NCI-H2227 treated with DMSO at 0.1 percent for 48 hours (cell line): ENCODE data around the gene SSBP3.

ENCODE experiments used
- DNase-seq: peaks from one replicate; lab custom pipeline; 2025; lab: John Stamatoyannopoulos, UW

The SSBP3 gene

GRCh38 chr1:54329312-54330003, 76.7 kb downstream of the SSBP3 start:
- DNase-seq: no peak

DNA sequence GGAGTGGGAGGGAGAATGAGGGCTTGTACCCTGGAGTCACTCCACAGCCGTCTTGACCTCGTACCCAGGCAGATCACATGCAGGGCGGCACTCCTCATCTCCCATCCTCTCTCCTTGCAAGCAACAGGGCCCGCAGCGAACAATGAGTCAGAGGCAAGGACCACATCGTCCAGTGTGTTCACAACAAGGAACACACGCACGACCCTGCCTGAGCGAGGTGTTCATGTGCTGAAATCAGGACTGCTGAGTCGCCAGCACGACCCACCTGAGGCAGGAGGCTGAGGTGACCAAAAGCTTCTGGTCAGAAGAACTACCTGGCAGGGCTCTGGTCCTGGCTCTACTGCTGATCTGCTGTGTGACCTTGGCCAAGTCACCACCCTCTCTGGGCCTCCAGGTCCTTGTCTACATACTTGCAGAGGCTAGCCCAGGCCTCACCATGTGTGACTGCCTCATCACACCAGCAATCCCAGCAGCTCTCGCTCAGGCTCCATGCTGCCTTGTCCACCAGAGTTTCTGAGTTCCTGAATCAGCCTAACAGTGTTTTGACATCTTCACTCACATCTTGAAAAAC, 78.0 kb downstream of the SSBP3 start:
- no peak for DNase-seq

GRCh38 chr1:54327386-54328065, 78.7 kb downstream of the SSBP3 start:
- peak; percentile 56 for DNase-seq

- no peak for DNase-seq
Measured at GRCh38 chr1:54326543-54327385, 79.4 kb downstream of the SSBP3 start.

DNA sequence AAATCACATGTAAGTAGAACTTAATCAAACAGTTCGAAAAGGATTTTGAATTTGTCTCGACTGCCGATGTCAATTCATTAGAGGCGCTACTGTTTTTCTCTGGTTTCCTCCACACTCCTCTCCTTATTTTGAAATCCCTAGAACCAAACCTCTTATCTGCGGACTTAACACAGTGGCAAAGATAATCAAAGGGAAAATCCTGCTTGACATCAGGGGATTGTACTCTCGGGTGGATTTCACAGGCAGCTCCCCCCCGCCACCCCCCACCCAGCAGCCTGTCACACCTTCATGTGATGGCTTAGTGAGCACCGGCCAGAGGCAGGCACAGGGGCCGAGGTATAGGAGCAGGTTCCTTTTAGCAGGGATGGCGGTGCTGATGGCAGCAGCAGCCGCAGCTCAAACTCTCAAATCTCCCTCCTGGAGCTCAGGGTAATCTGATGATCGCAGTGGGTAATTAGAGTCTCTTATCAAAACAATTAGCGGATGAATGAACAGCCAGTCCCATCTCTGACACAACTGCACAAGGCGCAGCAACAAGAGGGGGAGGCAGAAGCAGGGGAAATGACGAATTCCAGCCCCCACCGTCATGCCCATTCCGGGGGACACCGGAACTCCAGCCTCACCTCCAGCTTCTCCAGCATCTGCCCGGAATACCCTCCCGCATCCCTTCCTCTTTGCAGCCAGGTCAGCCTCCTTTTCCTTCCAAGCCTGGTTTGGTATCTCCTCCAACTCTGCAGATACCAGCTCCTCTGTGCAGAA, 80.3 kb downstream of the SSBP3 start:
- DNase-seq: no peak

DNA sequence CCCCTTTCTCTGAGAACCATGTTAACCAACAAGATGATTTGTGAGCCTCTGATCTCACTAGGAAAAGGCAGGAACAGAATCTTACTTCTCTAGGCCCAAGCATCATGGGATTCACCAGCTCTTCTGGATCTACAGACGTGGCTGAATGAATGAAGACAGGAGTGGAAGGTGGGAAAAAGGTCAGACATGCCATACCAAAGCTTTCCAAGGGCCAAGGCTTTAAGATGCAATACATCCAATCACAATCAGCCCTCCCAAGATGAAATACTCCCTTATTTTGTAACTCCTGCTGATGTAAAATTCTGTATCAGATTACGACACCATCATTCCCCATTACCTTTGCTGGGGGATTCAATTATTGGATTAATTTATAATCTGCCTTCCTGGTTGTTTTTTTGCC, 80.9 kb downstream of the SSBP3 start:
- no peak for DNase-seq

DNA sequence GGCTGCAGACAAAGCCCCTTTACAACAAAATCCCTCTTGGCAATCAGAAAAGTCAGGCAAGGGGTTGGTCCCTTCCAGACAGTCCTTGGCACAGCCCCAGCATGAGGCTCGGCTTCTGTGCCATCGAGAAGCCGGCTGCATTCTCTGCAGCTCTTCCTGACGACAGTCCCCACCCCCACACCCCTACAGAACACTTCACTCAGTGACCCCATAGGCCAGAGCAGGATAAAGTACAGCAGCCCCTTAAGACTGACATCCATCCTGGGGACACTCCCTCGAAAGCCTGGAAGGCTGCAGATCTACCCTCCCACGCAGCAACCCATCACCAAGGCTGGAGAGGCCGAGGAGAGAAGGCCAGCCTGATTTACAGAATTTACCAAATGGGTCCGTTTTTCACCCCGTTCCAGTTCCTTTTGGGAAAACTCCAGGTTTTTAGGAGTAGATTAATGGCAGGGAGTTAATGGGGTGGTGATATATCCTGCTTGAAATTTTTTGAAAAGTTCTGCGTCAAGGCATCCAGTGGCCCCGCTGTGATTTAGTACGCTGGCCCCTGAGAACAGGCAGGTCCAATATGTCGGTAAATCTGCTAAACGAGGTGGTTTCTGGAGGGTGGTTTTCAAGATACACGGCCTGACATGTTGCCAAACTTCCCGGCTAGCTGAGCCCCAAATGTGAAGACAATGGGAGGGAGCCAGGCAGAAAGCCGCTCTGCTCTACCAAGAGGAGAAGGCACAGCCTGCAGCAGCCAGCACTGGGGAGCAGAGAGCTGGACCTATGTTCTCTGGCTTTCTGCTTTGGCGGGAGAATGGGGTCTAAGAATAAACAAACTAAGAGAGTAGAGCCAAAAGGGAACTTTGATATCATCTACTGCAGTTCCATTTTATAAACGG, 81.7 kb downstream of the SSBP3 start:
- no peak for DNase-seq

DNA sequence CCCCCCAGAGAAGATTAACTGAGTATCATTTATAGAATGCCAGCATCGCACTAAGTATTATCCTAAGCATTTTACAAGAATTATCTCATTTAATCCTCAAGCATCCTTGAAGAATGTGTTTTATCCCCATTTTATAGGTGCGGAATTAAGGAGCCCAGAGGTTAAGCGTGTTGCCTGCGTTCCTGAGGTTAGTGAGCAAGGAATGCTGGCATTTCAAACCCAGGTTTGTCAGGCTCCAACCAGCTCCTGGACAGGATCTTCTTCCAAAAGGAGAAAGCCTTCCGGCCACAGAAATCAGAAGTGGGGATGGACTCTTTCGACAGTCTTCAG, 82.3 kb downstream of the SSBP3 start:
- no peak for DNase-seq

DNA sequence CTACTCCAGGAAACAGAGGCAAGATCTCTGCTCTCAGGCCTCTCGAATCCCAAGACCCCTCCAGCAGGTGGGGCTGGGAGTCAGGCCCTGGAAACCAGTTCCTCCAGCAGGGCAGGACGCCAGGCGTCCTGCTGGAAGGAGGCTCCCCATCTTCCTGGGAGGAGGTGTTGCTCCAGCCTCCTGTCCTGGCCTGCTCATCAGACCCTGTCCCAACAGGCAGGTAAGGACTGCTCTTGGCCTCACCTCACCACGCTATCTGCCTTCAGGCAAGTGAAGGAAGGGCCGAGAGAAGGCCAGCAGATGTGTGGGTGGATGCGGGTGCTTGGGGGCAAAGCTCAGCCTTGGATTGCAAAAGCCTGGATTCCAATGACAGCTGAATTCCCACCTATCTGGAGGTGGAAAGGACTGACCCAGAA, 82.9 kb downstream of the SSBP3 start:
- no peak for DNase-seq

GRCh38 chr1:54318246-54318814, 87.9 kb downstream of the SSBP3 start:
- DNase-seq: no peak

GRCh38 chr1:54317084-54317483, 89.1 kb downstream of the SSBP3 start:
- no peak for DNase-seq

GRCh38 chr1:54315099-54315498, 91.1 kb downstream of the SSBP3 start:
- no peak for DNase-seq

DNA sequence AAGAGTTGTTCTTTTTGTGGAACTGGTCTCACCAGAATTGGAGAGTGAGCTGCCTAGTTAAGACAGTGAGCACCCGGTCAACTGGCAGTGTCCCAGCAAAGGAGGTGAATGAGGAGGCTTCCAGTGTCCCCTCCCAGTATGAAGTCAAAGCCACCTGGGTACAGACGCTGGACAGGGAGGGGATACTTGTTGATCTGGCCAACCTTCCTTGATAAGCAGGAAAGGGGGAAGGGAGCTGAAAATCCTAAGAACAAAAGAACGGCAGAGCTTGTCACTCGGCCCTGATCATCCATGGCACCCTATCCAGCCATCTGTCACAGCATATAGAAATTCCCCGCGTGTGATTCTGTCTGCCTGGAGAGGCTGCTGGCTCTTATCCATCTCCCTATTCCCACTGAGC, 91.5 kb downstream of the SSBP3 start:
- DNase-seq: no peak

- peak; percentile 31 for DNase-seq
Measured at GRCh38 chr1:54312796-54313316, 93.3 kb downstream of the SSBP3 start.

DNA sequence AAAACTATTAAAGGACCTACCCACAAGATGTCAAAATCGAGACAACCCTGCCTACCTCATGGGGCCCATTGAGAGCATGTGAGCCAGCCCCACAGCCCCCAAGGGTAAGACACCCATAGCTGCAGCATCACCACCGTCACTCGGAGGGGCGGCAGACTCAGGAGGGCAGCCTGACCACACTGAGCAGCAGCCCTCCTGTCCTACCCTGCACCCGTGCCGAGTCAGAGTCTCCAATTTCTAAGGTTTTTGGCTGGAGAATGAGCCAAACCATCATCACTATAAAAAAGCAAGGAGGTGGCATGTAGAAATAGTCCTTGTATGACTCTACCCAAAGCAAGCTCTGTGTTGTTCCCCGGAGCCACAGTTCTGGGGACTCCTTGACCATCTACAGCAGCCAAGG, 94.7 kb downstream of the SSBP3 start:
- DNase-seq: no peak

DNA sequence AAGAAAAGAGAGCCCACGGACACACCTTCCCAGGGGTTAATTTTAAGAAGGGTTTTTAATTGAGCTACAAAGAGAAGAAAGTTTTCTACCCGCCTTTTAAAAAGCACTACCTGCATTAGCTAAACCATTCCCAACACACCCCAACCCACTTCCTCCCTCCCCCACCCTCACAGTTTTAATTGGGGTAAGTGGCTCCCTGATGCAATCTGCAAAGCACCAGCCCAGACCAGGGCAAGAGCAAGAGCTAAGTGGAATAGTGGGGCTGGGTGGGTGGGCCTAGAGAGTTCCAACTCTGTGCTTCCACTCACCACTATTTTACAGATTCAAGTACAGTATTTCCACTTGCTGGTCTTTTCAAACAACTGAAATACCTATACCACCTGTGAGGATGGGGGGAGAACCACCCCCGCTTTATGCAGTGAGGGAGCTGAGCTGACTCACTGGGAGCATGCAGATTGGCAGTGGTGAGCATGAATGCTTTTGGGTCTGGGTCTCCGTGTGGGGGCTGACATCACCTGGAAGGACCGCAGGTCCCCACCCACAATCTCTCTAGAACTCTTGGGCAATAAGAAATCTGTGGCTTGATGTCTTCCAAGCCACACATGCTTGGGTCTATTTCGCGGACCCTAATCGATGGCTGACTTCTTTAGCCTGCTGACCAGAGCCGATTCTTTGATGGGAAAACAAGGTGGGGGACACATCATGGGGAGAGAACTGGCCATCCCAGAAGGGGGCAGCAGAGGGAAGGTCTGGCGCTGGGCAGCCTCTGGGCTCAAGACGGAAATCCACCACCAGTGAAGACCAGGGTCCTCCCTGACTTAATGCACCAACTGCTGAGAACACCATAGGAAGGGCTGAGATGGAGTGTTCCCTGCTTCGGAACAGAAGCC, 95.5 kb downstream of the SSBP3 start:
- DNase-seq: no peak

- peak; percentile 62 for DNase-seq
Measured at GRCh38 chr1:54309631-54310366, 96.4 kb downstream of the SSBP3 start.

GRCh38 chr1:54307305-54307704, 98.9 kb downstream of the SSBP3 start:
- no peak for DNase-seq
